ENCODE data around the gene POLR2L. TPM values are rescaled to one million over a fixed set of nuclear protein-coding genes. Genes with fewer than 3 reads are reported as not detected.

The POLR2L gene
- total and polyA plus RNA-seq, 2 of the 13 experiments (the other 11 are each of a cell fraction or from before 2014, with no cell fraction given): 104 to 114 TPM

DNA sequence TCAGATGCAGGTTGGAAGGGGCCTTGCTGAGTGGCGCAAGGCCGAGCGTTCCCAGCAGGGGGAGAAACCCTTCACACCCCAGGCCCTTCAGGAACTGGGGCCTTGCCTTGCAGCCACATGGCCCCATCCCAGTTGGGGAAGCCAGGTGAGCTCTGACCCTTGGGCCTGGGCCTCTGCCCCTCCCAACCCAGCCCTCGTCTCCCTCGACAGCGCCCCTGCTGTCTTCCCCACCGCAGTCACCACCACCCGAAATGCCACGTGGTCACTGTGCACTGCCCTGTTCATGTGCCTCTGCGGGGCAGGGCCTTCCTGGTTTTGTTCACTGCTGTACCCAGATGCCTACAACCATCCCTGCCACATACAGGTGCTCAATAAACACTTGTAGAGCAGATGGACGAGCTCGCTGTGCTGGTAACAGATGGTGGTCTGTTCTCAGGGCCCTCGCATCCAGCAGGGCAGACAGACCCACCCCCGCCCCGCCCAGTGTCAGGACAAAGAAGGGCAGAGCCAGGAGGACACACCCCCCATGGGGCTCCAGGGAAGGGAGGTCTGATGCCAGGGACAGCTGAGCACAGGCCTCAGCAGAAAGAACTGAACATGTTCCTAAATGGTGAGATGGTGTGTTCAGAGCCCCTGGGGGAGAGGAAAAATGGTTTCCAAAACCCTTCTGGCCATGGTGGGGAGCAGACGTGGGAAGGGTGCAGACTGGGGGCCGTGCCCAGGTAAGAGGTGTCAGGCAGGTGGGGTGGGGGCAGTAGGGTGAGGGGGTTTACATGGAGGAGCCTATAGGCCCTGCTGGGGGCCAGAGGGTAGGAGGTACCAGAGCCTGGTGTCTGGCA, 3.7 kb downstream of the POLR2L start (continued):
- TF ChIP-seq, protein P1, sequence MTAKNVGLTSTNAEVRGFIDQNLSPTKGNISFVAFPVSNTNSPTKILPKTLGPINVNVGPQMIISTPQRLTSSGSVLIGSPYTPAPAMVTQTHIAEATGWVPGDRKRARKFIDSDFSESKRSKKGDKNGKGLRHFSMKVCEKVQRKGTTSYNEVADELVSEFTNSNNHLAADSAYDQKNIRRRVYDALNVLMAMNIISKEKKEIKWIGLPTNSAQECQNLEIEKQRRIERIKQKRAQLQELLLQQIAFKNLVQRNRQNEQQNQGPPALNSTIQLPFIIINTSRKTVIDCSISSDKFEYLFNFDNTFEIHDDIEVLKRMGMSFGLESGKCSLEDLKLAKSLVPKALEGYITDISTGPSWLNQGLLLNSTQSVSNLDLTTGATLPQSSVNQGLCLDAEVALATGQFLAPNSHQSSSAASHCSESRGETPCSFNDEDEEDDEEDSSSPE (CRISPR knock-in tag; IDR thresholded peaks at IDR 0.05): peak; percentile 79
- TF ChIP-seq, protein P2, sequence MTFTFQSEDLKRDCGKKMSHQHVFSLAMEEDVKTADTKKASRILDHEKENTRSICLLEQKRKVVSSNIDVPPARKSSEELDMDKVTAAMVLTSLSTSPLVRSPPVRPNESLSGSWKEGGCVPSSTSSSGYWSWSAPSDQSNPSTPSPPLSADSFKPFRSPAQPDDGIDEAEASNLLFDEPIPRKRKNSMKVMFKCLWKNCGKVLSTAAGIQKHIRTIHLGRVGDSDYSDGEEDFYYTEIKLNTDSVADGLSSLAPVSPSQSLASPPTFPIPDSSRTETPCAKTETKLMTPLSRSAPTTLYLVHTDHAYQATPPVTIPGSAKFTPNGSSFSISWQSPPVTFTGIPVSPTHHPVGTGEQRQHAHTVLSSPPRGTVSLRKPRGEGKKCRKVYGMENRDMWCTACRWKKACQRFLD (CRISPR knock-in tag; IDR thresholded peaks at IDR 0.05; ENCODE audit: borderline replicate concordance): no peak
- TF ChIP-seq ZNF10 (CRISPR knock-in tag; IDR thresholded peaks at IDR 0.05; ENCODE audit: borderline replicate concordance, low read depth) (no peak), ZNF788 (CRISPR knock-in tag; IDR thresholded peaks at IDR 0.05; ENCODE audit: borderline replicate concordance) (peak; percentile 87; the same call in 1 of the 2 replicates), CBX5 (CRISPR knock-in tag; IDR thresholded peaks at IDR 0.05; ENCODE audit: borderline replicate concordance) (peak; percentile 78; the same call in 1 of the 2 replicates), KLF15 (CRISPR knock-in tag; IDR thresholded peaks at IDR 0.05; ENCODE audit: borderline replicate concordance) (no peak), ZKSCAN5 (CRISPR knock-in tag; IDR thresholded peaks at IDR 0.05) (no peak), JUNB (CRISPR knock-in tag; IDR thresholded peaks at IDR 0.05; ENCODE audit: borderline replicate concordance) (no peak), ZNF775 (CRISPR knock-in tag; IDR thresholded peaks at IDR 0.05; ENCODE audit: borderline replicate concordance) (no peak), ZNF432 (CRISPR knock-in tag; IDR thresholded peaks at IDR 0.05; ENCODE audit: borderline replicate concordance) (no peak), ZNF180 (CRISPR knock-in tag; IDR thresholded peaks at IDR 0.05; ENCODE audit: borderline replicate concordance, low read depth) (no peak), NFYC (CRISPR knock-in tag; IDR thresholded peaks at IDR 0.05) (peak; percentile 32; the same call in 1 of the 2 replicates), ZNF841 (CRISPR knock-in tag; IDR thresholded peaks at IDR 0.05; ENCODE audit: borderline replicate concordance) (no peak), TARDBP (CRISPR knock-in tag; IDR thresholded peaks at IDR 0.05) (peak; percentile 83), PCBP1 (IDR thresholded peaks at IDR 0.05; ENCODE audit: borderline replicate concordance, low read depth, low read length) (no peak), SALL2 (CRISPR knock-in tag; IDR thresholded peaks at IDR 0.05) (no peak), HOXD1 (CRISPR knock-in tag; IDR thresholded peaks at IDR 0.05) (no peak)
- TF ChIP-seq, protein P3, sequence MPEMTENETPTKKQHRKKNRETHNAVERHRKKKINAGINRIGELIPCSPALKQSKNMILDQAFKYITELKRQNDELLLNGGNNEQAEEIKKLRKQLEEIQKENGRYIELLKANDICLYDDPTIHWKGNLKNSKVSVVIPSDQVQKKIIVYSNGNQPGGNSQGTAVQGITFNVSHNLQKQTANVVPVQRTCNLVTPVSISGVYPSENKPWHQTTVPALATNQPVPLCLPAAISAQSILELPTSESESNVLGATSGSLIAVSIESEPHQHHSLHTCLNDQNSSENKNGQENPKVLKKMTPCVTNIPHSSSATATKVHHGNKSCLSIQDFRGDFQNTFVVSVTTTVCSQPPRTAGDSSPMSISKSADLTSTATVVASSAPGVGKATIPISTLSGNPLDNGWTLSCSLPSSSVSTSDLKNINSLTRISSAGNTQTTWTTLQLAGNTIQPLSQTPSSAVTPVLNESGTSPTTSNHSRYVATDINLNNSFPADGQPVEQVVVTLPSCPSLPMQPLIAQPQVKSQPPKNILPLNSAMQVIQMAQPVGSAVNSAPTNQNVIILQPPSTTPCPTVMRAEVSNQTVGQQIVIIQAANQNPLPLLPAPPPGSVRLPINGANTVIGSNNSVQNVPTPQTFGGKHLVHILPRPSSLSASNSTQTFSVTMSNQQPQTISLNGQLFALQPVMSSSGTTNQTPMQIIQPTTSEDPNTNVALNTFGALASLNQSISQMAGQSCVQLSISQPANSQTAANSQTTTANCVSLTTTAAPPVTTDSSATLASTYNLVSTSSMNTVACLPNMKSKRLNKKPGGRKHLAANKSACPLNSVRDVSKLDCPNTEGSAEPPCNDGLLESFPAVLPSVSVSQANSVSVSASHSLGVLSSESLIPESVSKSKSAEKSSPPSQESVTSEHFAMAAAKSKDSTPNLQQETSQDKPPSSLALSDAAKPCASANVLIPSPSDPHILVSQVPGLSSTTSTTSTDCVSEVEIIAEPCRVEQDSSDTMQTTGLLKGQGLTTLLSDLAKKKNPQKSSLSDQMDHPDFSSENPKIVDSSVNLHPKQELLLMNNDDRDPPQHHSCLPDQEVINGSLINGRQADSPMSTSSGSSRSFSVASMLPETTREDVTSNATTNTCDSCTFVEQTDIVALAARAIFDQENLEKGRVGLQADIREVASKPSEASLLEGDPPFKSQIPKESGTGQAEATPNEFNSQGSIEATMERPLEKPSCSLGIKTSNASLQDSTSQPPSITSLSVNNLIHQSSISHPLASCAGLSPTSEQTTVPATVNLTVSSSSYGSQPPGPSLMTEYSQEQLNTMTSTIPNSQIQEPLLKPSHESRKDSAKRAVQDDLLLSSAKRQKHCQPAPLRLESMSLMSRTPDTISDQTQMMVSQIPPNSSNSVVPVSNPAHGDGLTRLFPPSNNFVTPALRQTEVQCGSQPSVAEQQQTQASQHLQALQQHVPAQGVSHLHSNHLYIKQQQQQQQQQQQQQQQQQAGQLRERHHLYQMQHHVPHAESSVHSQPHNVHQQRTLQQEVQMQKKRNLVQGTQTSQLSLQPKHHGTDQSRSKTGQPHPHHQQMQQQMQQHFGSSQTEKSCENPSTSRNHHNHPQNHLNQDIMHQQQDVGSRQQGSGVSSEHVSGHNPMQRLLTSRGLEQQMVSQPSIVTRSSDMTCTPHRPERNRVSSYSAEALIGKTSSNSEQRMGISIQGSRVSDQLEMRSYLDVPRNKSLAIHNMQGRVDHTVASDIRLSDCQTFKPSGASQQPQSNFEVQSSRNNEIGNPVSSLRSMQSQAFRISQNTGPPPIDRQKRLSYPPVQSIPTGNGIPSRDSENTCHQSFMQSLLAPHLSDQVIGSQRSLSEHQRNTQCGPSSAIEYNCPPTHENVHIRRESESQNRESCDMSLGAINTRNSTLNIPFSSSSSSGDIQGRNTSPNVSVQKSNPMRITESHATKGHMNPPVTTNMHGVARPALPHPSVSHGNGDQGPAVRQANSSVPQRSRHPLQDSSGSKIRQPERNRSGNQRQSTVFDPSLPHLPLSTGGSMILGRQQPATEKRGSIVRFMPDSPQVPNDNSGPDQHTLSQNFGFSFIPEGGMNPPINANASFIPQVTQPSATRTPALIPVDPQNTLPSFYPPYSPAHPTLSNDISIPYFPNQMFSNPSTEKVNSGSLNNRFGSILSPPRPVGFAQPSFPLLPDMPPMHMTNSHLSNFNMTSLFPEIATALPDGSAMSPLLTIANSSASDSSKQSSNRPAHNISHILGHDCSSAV (CRISPR knock-in tag; IDR thresholded peaks at IDR 0.05; ENCODE audit: borderline replicate concordance): no peak
